Activated CD4-positive, alpha-beta T cell treated with anti-CD3 and anti-CD28 coated beads, Interleukin-2, amount 50 U/mL, for 48 hours (primary cell): Measurements from ENCODE around the gene ZAR1.
"Not testable (repeated sequence)": the region's sequence is repeated elsewhere in the genome, so short reads cannot be mapped to it uniquely, and the experiment has no call there.

ENCODE experiments used
- DNase-seq, 2 experiments: peaks; one replicate each; pipeline ENCODE4 v3.0.0-alpha.2; 2020

ZAR1 gene, protein sequence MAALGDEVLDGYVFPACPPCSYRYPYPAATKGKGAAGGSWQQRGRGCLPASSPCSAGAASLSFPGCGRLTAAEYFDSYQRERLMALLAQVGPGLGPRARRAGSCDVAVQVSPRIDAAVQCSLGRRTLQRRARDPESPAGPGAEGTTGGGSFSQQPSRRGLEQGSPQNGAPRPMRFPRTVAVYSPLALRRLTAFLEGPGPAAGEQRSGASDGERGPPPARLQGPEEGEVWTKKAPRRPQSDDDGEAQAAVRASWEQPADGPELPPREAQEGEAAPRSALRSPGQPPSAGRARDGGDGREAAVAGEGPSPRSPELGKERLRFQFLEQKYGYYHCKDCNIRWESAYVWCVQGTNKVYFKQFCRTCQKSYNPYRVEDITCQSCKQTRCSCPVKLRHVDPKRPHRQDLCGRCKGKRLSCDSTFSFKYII

DNA sequence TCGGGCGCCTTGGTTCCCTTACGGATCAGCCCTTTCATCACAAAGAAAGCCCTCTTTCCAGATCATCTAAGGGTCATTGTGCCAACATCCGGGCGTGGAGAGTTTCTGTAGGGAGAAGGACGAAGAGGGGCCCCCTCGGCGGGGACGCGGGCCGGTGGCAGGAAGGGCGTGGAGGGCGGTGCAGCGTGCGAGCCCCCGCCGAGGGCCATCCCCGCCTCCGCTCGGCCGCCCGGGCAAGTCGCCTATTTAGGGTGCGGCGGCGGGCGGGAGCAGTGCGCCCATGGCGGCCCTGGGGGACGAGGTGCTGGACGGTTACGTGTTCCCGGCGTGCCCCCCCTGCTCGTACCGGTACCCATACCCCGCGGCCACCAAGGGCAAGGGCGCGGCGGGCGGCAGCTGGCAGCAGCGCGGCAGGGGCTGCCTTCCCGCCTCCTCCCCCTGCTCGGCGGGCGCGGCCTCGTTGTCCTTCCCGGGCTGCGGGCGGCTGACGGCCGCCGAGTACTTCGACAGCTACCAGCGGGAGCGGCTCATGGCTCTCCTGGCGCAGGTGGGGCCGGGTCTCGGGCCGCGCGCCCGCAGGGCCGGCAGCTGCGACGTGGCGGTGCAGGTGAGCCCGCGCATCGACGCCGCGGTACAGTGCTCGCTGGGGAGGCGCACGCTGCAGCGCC lies at the start of gene ZAR1:
Gene ZAR1 (plus strand): TSS at position 241 of the 668 bp plus-strand sequence. CDS start 40 bp downstream, at position 281.
- DNase-seq: no peak

DNA sequence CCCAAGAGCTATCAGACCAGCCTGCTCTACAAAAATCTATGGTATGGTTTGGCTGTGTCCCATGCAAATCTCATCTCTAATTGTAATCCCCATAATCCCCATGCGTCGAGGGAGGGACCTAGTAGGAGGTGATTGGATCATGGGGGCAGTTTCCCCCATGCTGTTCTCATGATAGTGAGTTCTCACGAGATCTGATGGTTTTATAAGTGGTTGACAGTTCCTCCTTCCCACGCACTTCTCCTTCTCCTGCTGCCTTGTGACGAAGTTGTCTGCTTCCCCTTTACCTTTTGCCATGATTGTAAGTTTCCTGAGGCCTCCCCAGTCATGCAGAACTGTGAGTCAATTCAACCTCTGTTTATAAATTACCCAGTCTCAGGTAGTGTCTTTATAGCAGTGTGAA lies 49.1 kb upstream of the ZAR1 start:
- DNase-seq: not testable (repeated sequence)

DNA sequence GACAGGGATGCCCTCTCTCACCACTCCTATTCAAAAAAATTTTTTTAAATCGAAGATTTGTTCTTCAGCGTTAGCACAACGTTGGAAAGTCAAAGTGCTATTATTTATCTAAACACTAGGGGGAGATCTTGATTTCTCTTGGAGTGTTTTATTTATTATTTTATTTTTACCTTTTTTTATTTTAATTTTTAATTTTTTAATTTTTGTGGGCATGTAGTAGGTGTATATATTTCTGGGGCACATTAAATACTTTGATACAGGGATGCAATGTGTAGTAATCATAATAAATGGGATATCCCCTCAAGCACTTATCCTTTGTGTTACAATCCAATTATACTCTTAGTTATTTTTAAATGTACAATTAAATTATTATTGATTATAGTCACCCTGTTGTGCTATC lies 44.3 kb upstream of the ZAR1 start:
- DNase-seq: no peak

DNA sequence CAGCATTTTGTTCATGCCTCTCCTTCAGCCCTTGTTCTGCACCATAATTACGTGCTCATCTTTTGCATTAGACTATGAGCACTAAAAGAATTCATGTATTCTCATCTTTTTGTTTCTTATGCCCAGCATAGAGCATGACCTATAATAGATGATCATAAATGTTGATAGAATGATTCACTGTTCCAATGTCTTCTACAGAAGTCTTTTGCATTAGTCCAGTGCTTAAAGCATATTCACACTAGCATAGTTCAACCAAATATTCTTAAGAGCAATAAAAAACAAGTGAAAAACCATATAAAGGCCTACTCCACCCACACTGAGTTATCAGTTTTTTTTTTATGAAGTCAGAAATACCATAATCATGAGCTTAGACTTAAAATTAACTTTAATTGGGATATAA lies 43.4 kb upstream of the ZAR1 start:
- DNase-seq: no peak

DNA sequence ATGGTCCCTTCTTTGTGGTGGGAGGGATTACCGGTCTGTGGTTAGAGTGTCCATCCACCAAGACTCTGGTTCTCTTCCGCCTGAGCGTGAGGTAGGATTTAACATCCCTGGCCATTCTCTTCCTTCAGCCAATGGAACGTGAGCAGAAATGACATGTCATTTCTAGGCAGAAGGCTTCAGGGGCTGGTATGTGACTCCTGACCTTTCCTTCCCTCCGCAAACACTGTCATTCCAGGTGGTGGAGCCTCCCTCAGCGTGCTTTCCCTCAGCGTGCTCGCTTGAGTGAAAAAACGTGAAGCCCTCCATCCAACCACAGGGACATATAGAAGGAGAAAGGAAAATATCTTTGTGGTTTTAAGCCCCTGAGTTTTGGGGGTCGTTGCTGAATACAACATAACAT lies 40.9 kb upstream of the ZAR1 start:
- no peak for DNase-seq

DNA sequence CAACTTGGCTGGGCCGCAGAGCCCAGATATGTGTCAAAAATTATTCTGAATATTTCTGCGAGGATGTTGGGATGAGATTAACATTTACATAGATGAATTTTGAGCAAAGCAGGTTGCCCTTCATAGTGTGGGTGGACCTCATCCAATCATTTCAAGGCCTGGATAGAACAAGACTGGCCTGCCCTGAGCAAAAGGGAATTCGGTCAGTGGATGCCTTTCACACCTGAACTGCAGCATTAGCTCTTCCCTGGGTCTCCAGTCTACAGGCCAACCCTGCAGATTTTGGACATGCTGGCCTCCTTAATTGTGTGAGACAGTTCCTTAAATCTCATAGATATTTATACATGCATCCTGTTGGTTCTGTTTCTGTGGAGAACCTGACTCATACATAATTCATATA lies 39.3 kb upstream of the ZAR1 start:
- no peak for DNase-seq

DNA sequence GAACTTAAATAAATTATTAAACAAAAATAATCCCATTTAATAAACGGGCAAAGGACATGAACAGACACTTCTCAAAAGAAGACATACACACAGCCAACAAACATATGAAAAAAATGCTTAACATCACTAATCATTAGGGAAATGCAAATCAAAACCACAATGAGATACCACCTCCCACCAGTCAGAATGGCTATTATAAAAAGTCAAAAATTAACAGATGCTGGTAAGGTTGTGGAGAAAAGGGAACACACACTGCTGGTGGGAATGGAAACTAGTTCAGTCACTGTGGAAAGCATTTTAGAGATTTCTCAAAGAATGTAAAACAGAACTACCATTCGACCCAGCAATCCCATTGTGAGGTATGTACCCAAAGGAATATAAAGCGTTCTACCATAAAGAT lies 38.4 kb upstream of the ZAR1 start:
- DNase-seq: not testable (repeated sequence)

DNA sequence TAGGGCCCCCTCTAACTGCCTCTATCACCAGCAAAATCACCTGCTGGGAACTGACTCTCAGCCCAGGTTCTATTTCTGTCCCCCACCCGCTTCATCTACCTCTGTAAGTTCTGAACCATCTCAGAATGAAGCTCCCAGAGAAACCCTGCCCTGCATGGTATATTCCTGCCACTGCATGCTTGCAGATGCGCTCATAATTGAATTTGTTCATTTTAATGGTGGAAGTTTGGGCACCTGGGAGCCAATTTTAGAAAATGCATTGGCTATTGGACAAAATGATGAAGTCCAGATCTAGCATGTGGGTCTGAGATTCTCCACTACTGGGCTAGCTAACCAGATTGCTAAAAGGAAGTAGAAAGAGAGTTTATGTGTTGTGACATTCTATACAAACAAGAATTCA lies 35.5 kb upstream of the ZAR1 start:
- no peak for DNase-seq

DNA sequence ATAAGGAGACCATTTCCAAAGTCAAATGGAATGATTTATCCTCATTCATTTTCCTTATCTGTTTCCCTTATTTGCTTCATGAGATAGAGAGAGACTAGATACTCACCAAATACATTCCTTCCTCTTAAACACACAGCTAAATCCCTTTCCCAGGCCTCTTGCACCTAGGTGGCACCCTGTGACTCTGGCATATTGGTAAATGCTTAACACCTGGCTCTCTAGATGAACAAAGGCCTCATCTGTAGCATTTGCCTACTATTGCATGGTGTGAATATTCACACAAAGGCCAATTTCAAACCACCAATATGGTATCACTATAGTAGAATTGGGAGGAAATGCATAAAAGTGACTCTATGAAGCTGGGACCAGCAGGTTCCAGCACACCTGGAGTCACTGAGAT lies 29.1 kb upstream of the ZAR1 start:
- DNase-seq: no peak

DNA sequence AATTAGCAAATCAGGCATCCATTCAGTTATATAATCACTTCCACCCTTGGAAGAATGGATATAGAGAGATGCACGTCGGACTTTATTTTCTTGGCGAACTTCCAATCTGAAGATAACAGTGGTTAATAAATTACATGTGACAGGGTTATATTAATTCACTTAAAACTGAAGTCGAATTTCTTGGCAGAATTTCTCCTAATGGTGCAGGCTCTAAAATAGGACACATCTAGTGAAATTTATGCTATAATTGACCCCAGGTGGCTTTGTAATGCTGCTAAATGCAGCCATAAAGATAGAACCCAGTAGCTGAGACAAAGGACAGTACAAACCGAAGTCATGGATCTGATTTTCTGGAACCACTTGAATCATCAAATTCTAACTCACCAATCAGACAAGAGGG lies 27.7 kb upstream of the ZAR1 start:
- DNase-seq: no peak

DNA sequence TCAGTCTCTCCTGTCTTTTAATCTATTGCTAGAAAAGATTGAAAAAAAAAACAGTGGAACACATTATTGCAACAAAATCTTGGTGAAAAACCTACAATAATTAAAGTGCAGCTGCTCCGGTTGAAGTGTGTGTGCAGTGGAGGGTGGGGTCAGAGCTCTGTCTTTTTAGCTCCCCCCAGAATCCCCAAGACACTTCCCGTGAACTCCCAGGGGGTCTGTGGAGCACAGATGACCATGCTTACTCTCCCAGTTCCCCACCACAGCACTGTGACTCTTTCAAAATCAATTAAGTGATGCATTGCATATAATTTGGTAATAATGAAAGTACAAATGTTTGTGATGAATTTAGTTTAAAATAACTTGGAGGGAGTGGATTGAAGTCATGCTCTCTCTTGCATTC lies 22.6 kb upstream of the ZAR1 start:
- no peak for DNase-seq

DNA sequence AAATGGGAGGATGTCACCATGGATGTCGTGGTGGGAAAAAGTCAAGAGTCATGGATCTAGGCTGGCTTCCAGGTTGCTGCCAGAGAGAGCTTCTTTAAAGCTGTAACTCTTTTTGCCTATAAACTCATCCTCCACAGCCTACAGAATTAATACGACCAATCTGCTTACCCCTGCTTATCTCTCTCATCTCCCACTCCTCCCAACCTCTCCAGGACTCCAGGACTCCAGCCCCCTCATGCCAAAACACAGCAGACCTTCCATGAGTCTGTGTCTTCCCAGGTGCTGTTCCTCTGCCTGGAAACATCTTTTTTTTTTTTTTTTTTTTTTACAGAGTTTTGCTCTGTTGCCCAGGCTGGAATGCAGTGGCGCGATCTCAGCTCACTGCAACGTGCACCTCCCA lies 22.2 kb upstream of the ZAR1 start:
- no peak for DNase-seq

DNA sequence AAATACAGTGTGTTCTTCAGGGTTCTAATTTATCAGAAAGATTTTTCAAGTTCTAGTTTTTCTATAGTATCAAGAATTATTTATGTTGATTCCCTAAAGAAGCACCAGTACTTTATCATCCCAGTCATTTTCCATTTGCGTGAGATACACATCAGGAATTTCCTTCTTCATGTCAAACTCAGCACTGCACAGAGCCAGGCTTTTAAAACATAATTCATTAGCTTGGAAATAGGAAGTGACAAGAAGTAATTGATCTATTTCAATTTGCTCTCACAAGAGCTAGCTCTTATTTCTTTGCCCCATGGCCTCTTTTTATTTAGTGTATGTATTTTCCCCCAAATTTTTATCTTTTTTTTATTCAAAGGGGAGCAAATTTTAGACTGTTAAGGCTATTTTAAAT lies 19.9 kb upstream of the ZAR1 start:
- no peak for DNase-seq

DNA sequence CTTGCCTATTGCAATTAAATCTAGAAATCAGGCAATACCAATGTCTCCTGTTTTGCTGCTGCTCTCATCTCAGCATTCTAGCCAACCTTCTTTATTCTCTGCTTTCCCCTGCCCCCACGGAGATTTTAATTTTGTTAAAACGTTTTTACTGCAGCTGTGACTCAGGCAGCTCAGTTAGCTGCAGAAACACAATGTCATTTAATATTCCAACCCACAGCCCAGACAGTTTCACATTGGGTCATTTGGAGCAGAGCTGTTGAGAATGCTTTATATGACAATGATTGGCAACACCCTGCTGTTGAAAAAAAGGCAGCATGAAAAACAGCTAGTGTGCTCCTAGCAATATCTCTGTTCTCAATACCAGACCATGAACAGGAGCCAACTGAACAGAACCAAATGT lies 19.5 kb upstream of the ZAR1 start:
- no peak for DNase-seq

DNA sequence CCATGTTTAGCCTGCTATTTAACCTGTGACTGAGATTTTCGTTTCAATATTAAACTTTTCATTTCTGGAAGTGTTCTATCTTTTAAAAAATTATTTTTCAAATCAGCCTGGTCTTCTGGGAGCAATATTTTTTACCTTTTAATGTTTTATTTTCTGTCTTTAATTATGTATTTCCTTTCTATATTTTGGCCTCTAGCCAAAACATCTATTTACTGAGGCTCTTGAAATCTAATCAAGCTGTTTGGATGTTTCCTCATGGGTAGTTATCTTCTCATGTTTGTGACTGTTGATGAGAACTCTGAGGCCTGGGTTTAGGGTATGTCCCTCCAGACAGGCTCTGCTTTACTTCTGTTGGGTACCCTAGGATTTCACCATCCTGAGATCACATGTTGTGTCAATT lies 17.3 kb upstream of the ZAR1 start:
- no peak for DNase-seq

DNA sequence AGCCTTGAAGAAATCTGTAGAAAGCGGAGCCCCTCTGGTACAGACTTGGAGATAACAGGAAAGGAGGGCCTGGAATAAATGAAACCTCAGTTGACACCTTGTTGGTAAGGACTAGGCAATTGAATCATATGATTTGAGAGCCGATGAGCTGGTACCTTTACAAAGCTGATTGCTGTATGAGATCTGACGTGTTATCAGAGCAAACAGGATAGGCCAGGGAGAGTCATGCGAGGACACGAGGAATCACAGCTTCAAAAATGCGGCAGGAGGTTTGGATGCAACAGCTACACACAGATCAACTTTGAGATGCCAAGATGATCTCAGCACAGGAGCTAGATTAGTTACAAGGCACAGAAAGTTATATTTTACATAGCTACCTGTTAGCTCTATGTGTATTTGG lies 14.3 kb upstream of the ZAR1 start:
- no peak for DNase-seq

DNA sequence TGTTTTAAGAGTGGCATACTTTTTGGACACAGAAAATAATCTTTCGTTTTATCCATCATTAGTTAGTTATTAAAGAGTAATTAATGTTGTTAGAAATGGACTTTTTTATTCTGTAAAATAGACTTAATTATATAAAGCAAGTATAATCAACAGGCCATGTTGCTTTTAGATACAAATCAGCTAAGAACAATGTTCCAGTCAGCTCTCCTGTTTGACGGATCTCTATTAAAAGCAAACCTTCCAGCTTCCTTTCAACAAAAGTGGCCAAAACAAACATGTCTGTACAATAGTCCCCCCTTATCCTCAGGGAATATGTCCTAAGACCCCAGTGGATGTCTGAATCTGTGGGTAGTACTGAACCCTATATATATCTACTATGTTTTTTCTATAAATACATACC lies 11.8 kb upstream of the ZAR1 start:
- DNase-seq: no peak

DNA sequence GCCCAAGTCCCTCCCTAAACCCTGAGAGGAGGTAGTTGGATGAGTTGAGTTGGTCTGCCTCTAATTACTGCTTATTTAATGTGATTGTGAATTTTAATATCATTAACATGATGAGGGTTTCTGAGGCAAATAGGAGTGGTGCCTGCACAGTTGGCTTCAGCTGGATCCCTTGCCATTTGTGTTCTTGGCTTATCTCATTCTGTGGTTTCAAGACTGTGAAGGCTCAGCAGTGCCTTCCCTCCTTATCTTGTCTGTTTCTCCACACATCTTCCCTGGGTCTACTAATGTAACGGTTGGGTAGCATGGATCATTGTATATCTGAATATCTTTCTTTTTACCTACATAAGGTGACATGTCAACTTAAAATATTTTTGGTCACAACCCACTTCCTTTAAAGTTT lies 8.5 kb upstream of the ZAR1 start:
- DNase-seq: no peak

DNA sequence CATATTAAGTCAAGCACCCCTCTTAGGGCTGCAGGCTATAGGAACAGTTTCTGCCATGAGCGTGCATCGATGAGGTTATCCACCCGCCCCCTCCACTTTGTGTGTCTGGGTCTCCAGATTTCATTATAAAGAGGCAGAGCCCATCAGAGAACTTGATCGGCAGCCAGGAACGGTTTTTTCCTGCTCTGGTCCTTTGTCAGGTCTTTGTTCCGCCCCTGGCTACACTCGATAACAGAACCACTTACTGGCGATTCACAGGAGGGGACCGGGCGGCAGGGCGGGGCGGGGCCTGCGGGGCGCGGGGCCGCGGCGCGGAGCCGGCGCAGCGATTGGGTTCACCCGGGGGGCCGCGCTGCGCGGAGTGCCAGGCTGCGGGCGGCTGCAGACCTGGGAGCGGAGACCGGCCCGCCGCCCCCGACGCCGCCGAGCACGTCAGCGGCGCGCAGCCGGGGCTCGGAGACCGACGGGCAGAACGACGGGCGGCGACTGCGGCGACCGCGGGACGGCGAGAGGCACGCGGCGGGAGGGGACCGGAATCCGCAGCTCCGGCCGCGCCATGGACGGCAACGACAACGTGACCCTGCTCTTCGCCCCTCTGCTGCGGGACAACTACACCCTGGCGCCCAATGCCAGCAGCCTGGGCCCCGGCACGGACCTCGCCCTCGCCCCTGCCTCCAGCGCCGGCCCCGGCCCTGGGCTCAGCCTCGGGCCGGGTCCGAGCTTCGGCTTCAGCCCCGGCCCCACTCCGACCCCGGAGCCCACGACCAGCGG lies 6.9 kb upstream of the ZAR1 start, which contains the start of gene SLC10A4:
Gene SLC10A4 (plus strand): TSS at position 338 of the 771 bp plus-strand sequence. CDS start 219 bp downstream, at position 557.
- DNase-seq: peak in 1 of 2 experiments; percentile 10

DNA sequence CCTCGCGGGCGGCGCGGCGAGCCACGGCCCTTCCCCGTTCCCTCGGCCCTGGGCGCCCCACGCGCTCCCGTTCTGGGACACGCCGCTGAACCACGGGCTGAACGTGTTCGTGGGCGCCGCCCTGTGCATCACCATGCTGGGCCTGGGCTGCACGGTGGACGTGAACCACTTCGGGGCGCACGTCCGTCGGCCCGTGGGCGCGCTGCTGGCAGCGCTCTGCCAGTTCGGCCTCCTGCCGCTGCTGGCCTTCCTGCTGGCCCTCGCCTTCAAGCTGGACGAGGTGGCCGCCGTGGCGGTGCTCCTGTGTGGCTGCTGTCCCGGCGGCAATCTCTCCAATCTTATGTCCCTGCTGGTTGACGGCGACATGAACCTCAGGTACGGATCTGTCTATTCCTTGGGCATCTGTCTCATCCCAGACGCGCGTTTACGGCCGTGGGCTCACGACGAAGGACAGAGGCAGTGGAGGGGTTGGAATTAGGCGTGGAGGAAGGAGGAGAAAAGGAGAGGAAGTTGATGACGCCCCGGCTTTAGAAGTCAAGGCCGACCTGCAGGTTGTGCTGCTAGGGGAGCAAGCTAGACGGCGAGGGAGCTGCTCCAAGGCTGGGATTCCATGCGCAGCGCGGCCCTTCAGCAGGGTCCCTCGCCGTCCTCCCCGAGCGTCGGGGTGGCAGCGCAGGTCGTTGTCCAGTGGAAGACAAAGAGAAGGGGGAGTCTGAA lies 6.1 kb upstream of the ZAR1 start:
- peak in 1 of 2 experiments; percentile 8 for DNase-seq

DNA sequence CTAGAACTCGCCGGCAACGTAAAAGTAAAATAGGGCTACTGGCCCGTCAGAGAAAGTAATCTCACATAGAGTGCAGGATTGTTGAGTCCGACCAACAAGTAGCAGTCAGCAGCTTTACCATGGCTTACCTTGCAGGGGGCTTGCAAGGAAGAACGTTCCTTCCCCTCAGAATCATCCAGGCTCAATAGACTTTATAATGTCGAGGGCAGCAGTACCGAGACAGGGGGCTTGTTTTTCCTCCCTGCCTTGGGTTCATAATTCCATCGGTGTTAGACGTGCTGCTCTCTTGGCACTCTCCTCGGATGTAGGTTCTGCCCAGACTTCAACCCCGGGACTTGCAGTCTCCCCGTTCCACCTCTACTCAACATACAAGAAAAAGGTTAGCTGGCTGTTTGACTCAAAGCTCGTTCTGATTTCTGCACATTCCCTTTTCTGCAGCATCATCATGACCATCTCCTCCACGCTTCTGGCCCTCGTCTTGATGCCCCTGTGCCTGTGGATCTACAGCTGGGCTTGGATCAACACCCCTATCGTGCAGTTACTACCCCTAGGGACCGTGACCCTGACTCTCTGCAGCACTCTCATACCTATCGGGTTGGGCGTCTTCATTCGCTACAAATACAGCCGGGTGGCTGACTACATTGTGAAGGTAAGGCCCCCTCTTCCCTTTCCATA lies 5.4 kb upstream of the ZAR1 start:
- no peak for DNase-seq

DNA sequence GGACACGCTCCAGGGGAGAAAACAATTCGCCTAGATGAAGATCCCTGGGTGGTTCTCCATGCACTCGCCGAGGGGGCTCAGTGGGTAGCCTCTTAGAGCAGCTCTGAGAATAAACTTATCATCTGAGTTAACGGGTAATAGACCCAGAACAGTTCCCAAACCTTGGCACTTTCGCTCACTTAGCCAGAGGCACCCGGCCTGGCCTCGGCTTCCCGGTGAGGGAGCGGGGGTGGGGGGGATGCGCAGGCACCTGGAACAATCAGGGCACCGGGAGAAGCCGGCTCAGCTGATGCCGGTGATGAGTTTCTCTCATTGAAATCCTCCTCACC lies 405 bp upstream of the ZAR1 start:
- DNase-seq: no peak
